GM12891 (cell line): ENCODE measurements around the gene PPP1R15B.

Experiments used
- POLR2A ChIP-seq: IDR thresholded peaks from 2 replicates; pipeline ENCODE4 v1.6.1; 2011; ENCODE audit warnings: low read depth, low read length, control low read depth
- POLR2AphosphoS5 ChIP-seq: IDR thresholded peaks from 2 replicates; pipeline ENCODE4 v1.6.1; 2011; ENCODE audit warnings: low read depth, low read length, control low read depth
- POU2F2 ChIP-seq: IDR thresholded peaks from 2 replicates; pipeline ENCODE4 v1.6.1; 2011; ENCODE audit warnings: low read depth, mild to moderate bottlenecking, control low read depth, low read length, moderate library complexity
- TAF1 ChIP-seq: IDR thresholded peaks from 2 replicates; pipeline ENCODE4 v1.6.1; 2011; ENCODE audit warnings: low read depth, low read length, control low read depth

GRCh38 chr1:204451352-204452124, 39.9 kb upstream of the PPP1R15B start:
- TF ChIP-seq POLR2A (no peak), POLR2AphosphoS5 (no peak), TAF1 (no peak), POU2F2 (no peak)
